Measurements from ENCODE around the gene CPED1.

CPED1 gene

DNA sequence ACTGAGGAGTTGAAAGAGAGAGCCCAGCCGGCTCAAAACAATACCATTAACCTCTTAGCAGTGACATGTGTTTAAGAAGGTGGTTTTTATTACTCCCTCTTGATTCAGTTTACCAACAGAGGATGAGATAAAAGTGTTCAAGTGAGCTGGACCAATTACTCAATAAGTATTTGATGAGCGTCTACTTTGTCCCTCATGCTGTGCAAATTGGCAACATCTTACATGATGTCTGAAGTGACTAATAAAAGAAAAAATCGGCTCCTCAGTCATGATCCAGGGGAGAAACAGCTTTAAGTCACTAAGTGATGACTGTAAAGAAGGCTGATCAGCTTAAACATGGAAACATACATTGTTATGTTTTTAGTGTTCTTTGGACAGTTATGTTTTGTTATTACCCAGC is 348.1 kb downstream of the CPED1 start:
- DNase-seq = no peak

- no peak for DNase-seq
Observed at GRCh38 chr7:121337398-121337797, 348.9 kb downstream of the CPED1 start.

DNA sequence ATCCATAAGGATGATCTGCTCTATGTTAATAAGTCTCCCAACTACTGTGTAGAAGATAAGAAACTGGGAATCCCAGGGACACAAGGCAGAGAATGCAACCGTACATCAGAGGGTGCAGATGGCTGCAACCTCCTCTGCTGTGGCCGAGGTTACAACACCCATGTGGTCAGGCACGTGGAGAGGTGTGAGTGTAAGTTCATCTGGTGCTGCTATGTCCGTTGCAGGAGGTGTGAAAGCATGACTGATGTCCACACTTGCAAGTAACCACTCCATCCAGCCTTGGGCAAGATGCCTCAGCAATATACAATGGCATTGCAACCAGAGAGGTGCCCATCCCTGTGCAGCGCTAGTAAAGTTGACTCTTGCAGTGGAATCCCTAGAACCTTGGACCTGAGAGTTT is 350.6 kb downstream of the CPED1 start:
- DNase-seq = no peak

DNA sequence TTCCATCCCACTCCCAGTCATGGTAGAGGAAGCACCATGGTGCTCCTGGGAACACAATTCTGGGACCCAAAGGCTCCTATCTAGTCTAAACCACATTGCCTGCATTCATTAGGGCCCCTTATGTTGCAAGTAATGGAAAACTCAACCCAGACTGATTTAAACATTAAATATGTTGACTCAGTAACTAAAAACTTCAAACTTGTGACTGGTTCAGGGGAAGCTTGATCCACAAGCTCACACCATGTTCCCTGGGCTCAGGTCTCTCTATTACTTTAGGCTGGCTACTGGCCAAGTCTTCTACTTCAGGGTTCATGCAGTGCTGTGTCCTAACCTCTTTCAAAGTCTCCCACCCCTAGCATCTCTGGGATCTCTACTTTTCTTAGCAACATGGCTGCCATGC is 353.4 kb downstream of the CPED1 start:
- no peak for DNase-seq

DNA sequence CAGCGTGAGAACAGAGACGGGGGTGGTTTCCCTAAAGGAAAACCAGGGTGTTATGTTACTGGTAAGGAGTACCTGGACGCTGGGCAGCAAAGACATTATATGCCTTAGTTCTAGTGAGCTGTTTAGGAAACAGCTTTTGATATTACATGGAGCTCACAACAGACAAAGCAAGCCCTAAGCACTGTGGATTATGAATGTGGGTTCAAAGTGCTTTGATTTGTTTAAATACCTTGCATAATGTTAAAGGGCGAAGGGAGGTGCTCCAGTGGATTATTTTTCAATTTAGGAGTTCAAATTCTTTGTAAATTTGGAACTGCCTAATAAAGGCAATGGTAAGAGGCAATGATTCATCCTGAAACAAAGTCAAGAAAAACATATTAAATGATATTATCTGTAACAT is 354.1 kb downstream of the CPED1 start:
- DNase-seq = no peak

- DNase-seq = no peak
Observed at GRCh38 chr7:121343302-121343701, 354.8 kb downstream of the CPED1 start.

- DNase-seq = no peak
Observed at GRCh38 chr7:121344093-121344492, 355.6 kb downstream of the CPED1 start.

DNA sequence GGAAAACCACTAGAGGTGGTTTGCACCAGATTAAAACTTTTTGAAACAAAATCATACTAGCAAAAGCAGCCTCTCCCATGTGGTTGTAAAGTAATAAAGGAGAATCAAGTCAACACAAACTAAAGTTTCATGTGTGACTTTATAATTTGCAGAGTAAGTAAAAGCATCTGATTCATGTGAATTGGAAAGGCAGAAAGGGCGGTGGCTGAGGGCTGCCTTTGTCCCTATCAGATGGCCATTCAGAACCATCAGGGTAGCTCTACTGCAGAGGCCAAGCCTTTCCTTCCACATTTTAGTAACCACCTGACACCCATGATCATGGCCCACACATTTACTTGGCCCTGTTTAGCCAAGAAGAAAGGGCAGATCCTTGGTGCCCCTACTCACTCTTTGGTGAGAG is 356.0 kb downstream of the CPED1 start:
- no peak for DNase-seq
